GM12801 (cell line): ENCODE data around the gene RNF11.

ENCODE experiments used
- CTCF ChIP-seq: IDR thresholded peaks from one replicate; pipeline ENCODE4 v1.5.1; 2011; ENCODE audit warnings: control low read depth; ENCODE audit not compliant: insufficient read length; ENCODE audit errors: extremely low read depth

RNF11 gene

GRCh38 chr1:51316113-51316845 is 80.2 kb downstream of the RNF11 start:
- no peak for TF ChIP-seq CTCF

- TF ChIP-seq CTCF: no peak
Measured at GRCh38 chr1:51316846-51317120, 80.7 kb downstream of the RNF11 start.

- TF ChIP-seq CTCF: no peak
Measured at GRCh38 chr1:51317798-51318197, 81.7 kb downstream of the RNF11 start.

GRCh38 chr1:51320967-51321923 is 85.2 kb downstream of the RNF11 start:
- no peak for TF ChIP-seq CTCF

- TF ChIP-seq CTCF: no peak
Measured at GRCh38 chr1:51321924-51322280, 85.8 kb downstream of the RNF11 start.

- TF ChIP-seq CTCF: no peak
Measured at GRCh38 chr1:51322417-51323101, 86.5 kb downstream of the RNF11 start.
